Thymus (tissue), 14 donors: ENCODE results near the gene LAMB1. TPM values are rescaled to one million over a fixed set of nuclear protein-coding genes. Genes with fewer than 3 reads are reported as not detected.
A peak's percentile ranks its signal among the peaks of the same experiment; 100 is the strongest.

Experiments
- DNase-seq, 9 donors: peaks; one replicate each; pipeline ENCODE4 v3.0.0-alpha.2; 2013; ENCODE audit warnings: low spot score in 9 of 9, low read depth in 6 of 9, missing footprints in 1 of 9
- H3K27ac ChIP-seq, 2 donors: one replicate each; pipeline ENCODE4 v1.5.1; 2013; ENCODE audit warnings: control low read depth in 1 of 2, low read depth in 1 of 2, low read length in 1 of 2, mild to moderate bottlenecking in 1 of 2, moderate library complexity in 1 of 2
- H3K27me3 ChIP-seq, 2 donors: one replicate each; pipeline ENCODE4 v1.5.1; 2013; ENCODE audit warnings: low read length in 1 of 2; ENCODE audit not compliant: control insufficient read depth in 2 of 2, insufficient read depth in 1 of 2
- H3K36me3 ChIP-seq, 2 donors: one replicate each; pipeline ENCODE4 v1.5.1; 2013; ENCODE audit warnings: low read length in 1 of 2, mild to moderate bottlenecking in 1 of 2, moderate library complexity in 1 of 2; ENCODE audit not compliant: control insufficient read depth in 2 of 2, insufficient read depth in 2 of 2
- H3K4me1 ChIP-seq, 2 donors: one replicate each; pipeline ENCODE4 v1.5.1; 2013; ENCODE audit warnings: low read length in 2 of 2; ENCODE audit not compliant: control insufficient read depth in 2 of 2, insufficient read depth in 2 of 2
- H3K4me3 ChIP-seq, 2 donors: one replicate each; pipeline ENCODE4 v1.5.1; 2013; ENCODE audit warnings: low read length in 2 of 2, control low read depth in 1 of 2, mild to moderate bottlenecking in 1 of 2
- H3K9me3 ChIP-seq, 2 donors: one replicate each; pipeline ENCODE4 v1.5.1; 2013; ENCODE audit warnings: low read length in 1 of 2, mild to moderate bottlenecking in 1 of 2; ENCODE audit not compliant: control insufficient read depth in 2 of 2, insufficient read depth in 1 of 2
- WGBS: extraction: QIAGEN DNeasy Blood & Tissue Kit; methylation state at CpG from one replicate; pipeline ENCODE4 v1.1.7; 2013; 5-methylcytosine and 5-hydroxymethylcytosine counted together
- long read RNA-seq, 10 donors: transcript quantifications; one replicate each; lab custom pipeline, GENCODE V29; 2026
- polyA plus RNA-seq: library from polyadenylated mRNA; stranded (reverse); fragments of 200-250 nt; gene quantifications from one replicate; pipeline ENCODE4 v1.2.3, GENCODE V29; 2013
- total RNA-seq: library from RNA; stranded (reverse); fragments of 120-200 nt; gene quantifications from one replicate; pipeline ENCODE4 v1.2.4, GENCODE V29; 2013
- donor health status: healthy.

The LAMB1 gene
- total RNA-seq (33.4 TPM), polyA plus RNA-seq (251 TPM)
- long read RNA-seq, donor 1, result 0 reads
- long read RNA-seq, donor 2, result 0 reads
- long read RNA-seq, donor 3, full-length matches to known transcripts, result 10 of 86 reads
- long read RNA-seq, donor 3, partial matches to known transcripts, result 76 of 86 reads
- long read RNA-seq, donor 3, other reads (novel, unspliced or antisense), result 0 of 86 reads
- long read RNA-seq, donor 4, partial matches to known transcripts, result 12 of 15 reads
- long read RNA-seq, donor 4, other reads (novel, unspliced or antisense), result 0 of 15 reads
- long read RNA-seq, donor 5, full-length matches to known transcripts, result 21 of 217 reads
- long read RNA-seq, donor 5, partial matches to known transcripts, result 196 of 217 reads
- long read RNA-seq, donor 5, other reads (novel, unspliced or antisense), result 0 of 217 reads
- long read RNA-seq, donor 6, transcript LAMB1-209 (4 exons, 1,540 nt), result major isoform, 7 of 87 reads
- long read RNA-seq, donor 6, partial matches to known transcripts, result 80 of 87 reads
- long read RNA-seq, donor 6, other reads (novel, unspliced or antisense), result 0 of 87 reads
- long read RNA-seq, donor 7, full-length matches to known transcripts, result 4 of 39 reads
- long read RNA-seq, donor 7, partial matches to known transcripts, result 35 of 39 reads
- long read RNA-seq, donor 7, other reads (novel, unspliced or antisense), result 0 of 39 reads
- long read RNA-seq, donor 8, partial matches to known transcripts, result 9 of 11 reads
- long read RNA-seq, donor 8, other reads (novel, unspliced or antisense), result 0 of 11 reads
- long read RNA-seq, donor 9, full-length matches to known transcripts, result 3 of 33 reads
- long read RNA-seq, donor 9, partial matches to known transcripts, result 30 of 33 reads
- long read RNA-seq, donor 9, other reads (novel, unspliced or antisense), result 0 of 33 reads
- long read RNA-seq, donor 10, partial matches to known transcripts, result 19 of 20 reads
- long read RNA-seq, donor 10, other reads (novel, unspliced or antisense), result 0 of 20 reads

DNA sequence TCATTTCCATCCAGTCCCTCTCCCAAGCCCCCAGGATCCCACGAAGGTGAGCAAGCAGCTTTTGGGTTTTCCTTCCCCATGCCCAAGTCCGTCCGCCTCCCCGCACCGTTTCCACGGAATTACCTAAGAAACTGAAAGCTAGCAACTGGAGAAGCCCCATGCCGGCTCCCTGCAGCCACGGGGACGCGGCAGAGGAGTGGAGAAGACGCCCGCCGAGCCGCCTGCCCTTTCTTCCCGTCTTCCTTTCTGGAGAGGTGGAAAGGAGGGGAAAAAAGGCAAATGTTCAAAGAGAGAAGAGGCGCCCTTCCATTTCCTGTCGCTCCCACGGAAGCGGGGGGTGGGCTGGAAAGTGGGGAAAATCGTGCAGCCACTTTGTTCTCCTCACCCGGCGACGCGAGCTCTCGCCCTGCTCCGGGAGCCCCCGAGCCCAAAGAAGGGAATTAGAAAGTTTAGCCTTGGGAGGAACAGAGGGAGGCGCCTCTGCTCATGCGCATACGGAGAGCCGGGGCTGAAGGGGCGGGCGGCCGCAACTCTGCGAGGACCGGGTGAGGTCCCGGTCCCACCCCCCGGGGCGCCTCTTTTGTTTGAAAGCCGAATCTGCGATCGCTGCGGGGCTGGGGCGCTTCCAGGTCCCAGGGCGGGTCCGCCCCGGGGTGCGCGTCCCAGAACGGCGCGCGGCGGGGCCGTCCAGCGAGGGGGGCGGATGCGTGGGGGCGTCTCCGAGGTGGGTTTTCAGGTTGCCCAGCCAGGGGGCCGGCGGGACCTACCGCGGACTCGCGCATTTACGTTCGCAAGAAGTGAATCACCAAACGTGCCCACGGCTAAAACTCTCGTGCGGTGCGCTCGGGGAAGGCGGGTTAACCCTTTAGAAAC is at the start of gene LAMB1:
LAMB1 (minus strand) TSS at position 436 of the 873 bp plus-strand sequence; CDS start at position 160, 276 bp downstream.
- WGBS, result 1% methylated on average over 75 of the region's 75 CpGs
- Histone ChIP-seq H3K27me3 (peaks cover 35 to 83% of the 10 kb centered on the region in 2 donors), H3K4me3 (peak within 1 kb of the TSS; percentile 34 to 48), H3K27ac (peak within 1 kb of the TSS in 1 of 2 donors; percentile 68), H3K36me3 (no peaks in the 10 kb centered on the region), H3K9me3 (peaks cover 1 to 10% of the 10 kb centered on the region in 2 donors), H3K4me1 (peaks cover 9 to 20% of the 10 kb centered on the region in 2 donors)
- DNase-seq, result peak in 1 of 9 donors; percentile 29

DNA sequence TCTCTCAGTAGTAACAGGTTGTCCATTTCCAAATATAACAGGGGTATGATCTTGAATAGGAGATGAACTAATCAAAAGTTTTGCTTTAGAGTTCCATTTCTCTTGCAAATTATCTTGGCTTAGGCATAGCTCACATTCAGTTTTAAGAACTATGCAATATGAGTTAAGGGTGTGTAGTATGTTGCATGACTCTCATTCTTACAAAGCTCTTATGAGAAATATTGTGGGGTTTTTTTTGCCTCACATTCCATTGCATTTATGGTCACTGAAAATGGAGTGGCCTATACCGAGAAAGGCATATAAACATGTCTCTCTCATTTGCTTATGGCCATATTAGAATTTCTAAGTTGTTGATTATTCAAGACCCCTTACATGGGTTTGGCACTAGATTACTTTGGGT is 48.5 kb upstream of the LAMB1 start:
- Histone ChIP-seq H3K27ac (no peak overlapping the region), H3K36me3 (no peaks in the 10 kb centered on the region), H3K9me3 (no peaks in the 10 kb centered on the region), H3K4me1 (peaks cover 0 to 2% of the 10 kb centered on the region in 2 donors), H3K27me3 (no peaks in the 10 kb centered on the region), H3K4me3 (no peak overlapping the region)
- 50% methylated on average over 1 of the region's 1 CpG for WGBS
- no peak for DNase-seq

DNA sequence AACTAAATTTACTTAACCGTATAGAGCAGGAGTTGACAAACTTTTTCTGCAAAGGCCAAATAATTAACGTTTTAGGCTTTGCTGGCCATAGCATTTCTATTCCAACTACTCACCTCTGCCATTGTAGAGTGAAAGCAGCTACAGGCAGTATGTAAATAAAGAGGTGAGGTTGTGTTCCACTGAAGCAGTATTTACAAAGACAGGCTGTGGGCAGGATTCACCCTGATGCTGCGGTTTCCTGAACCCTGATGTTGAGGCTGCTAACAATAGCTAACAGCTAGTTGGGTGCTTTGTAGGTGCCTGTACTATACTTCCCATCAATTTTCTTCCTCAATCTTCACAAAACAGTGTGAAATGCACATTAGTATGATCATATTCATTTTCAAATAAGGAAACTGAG is 47.0 kb upstream of the LAMB1 start:
- WGBS, result 83% methylated on average over 3 of the region's 3 CpGs
- DNase-seq, result peak in 7 of 9 donors; percentile 9 to 67 (median 24)

DNA sequence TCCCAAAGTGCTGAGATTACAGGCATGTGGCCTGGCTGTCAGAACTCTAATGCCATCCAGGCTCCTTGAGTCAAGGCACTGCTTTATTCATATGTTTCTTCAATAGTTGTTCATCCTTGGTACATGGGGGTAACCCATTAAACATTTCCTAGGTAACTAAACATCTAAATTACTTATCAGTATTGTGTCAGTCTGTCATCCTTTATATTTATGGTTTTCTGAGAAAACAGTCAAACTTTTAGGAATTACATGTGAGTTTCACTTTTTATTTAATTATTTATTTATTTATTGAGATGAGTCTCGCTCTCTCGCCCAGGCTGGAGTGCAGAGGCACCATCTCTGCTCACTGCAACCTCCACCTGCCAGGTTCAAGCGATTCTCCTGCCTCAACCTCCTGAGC is 45.5 kb upstream of the LAMB1 start:
- H3K9me3 ChIP-seq, result no peaks in the 10 kb centered on the region
- DNase-seq, result no peak
- 98% methylated on average over 3 of the region's 3 CpGs for WGBS

More for the DNA sequence above, 47.0 kb upstream of the LAMB1 start:
- peaks cover 0 to 2% of the 10 kb centered on the region in 2 donors for H3K4me1 ChIP-seq
- H3K36me3 ChIP-seq, result no peaks in the 10 kb centered on the region
- H3K4me3 ChIP-seq, result no peak overlapping the region
- H3K27ac ChIP-seq, result no peak overlapping the region
- no peaks in the 10 kb centered on the region for H3K27me3 ChIP-seq
- H3K9me3 ChIP-seq, result no peaks in the 10 kb centered on the region

DNA sequence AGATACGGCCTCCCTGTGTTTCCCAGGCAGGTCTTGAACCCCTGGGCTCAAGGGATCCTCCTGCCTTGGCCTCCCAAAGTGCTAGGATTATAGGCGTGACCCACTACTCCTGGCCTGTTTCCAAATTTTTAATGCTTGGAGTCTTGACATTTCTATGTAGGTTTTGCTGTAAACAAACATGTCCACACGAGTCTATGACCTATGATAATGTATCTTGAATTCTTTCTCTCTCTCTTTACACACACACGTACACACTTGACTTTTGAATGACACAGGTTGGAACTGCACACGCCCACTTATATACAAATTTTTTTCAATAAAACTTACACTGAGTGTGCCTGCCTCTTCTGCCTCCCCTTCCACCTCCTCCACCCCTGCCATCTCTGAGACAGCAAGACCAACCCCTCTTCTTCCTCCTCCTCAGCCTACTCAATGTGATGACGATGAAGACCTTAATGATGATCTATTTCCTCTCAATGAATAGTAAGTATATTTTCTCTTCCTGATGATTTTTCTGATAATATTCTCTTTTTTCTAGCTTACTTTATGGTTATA is 44.1 kb upstream of the LAMB1 start:
- Histone ChIP-seq H3K27ac (no peak overlapping the region), H3K9me3 (no peaks in the 10 kb centered on the region), H3K4me1 (peaks cover 0 to 2% of the 10 kb centered on the region in 2 donors), H3K36me3 (no peaks in the 10 kb centered on the region), H3K4me3 (no peak overlapping the region), H3K27me3 (no peaks in the 10 kb centered on the region)
- 89% methylated on average over 6 of the region's 6 CpGs for WGBS
- no peak for DNase-seq

More for the DNA sequence above, 45.5 kb upstream of the LAMB1 start:
- Histone ChIP-seq H3K4me1 (peaks cover 0 to 2% of the 10 kb centered on the region in 2 donors), H3K36me3 (no peaks in the 10 kb centered on the region), H3K27ac (no peak overlapping the region), H3K4me3 (no peak overlapping the region), H3K27me3 (no peaks in the 10 kb centered on the region)

DNA sequence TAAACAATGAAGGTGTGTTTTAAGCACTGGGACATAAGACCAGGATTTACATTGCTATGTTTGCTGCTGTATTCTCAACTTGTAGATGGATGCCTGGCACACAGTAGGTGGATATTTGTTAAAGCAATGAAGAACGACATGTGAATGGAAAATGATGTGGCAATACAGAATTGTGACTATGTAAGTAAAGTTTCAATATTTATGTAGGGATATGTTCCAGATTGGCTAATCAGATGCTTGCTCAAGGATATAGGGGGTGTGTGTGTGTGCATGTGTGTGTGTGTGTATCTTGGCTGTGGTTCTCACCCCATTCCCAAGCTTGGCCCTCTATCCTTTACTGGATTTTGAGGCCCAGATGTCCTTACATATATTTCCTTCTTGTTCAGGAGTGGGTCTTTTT is 42.7 kb upstream of the LAMB1 start:
- no peaks in the 10 kb centered on the region for H3K36me3 ChIP-seq
- no peaks in the 10 kb centered on the region for H3K27me3 ChIP-seq
- 95% methylated on average over 1 of the region's 1 CpG for WGBS
- peaks cover 0 to 2% of the 10 kb centered on the region in 2 donors for H3K4me1 ChIP-seq
- no peak overlapping the region for H3K4me3 ChIP-seq
- no peaks in the 10 kb centered on the region for H3K9me3 ChIP-seq
- DNase-seq, result no peak
- no peak overlapping the region for H3K27ac ChIP-seq

DNA sequence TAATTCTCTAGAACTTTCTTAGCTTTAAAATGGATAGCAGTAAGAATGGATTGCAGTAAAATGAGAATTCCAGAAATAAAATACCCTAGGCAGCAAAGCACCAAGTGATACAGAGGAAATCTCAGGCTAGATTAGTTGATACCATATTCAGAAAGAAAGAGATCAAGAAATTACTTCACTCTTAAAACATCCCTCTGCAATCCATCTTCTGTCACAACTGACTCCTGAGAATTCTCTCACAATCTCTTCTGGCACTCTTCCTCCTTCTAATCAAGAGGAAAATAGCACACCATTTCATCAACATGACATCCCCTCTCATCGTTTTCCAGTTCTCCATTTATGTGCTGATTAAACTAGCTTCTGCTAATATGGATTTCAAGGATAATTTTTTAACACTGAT is 42.2 kb upstream of the LAMB1 start:
- H3K9me3 ChIP-seq, result no peaks in the 10 kb centered on the region
- 58% methylated on average over 1 of the region's 1 CpG for WGBS
- DNase-seq, result no peak

DNA sequence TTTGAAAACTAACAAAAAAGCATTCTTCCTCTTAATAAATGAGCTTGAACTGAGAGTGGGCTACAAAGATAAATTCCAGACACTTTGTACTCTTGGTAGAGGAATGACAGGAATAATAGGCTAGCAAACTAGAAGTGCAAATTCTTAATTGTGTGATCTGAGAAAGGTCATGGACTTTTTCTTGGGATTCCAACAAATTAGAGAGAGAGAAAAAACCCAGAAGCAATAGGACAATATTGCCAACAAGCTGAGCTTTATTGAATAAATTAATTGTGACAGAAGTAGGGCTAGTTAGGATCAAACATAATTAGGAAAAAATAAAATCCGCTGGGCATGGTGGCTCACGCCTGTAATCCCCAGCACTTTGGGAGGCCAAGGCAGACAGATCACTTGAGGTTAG is 41.4 kb upstream of the LAMB1 start:
- Histone ChIP-seq H3K4me1 (peaks cover 0 to 2% of the 10 kb centered on the region in 2 donors), H3K36me3 (no peaks in the 10 kb centered on the region), H3K9me3 (no peaks in the 10 kb centered on the region), H3K27me3 (no peaks in the 10 kb centered on the region), H3K27ac (no peak overlapping the region), H3K4me3 (no peak overlapping the region)
- WGBS, result 98% methylated on average over 2 of the region's 2 CpGs
- DNase-seq, result no peak

More for the DNA sequence above, 42.2 kb upstream of the LAMB1 start:
- Histone ChIP-seq H3K27me3 (no peaks in the 10 kb centered on the region), H3K36me3 (no peaks in the 10 kb centered on the region), H3K27ac (no peak overlapping the region), H3K4me1 (peaks cover 0 to 2% of the 10 kb centered on the region in 2 donors), H3K4me3 (no peak overlapping the region)
